Loucy (cell line): ENCODE results near the gene AIDA.

Source experiments
- H2AFZ ChIP-seq: fragments of 200-600 bp; sonication (generic); 2 replicates; pipeline ENCODE4 v1.6.0; 2016; ENCODE audit warnings: antibody characterized with exemption, mild to moderate bottlenecking, low read length, moderate library complexity
- H3F3A ChIP-seq: fragments of 200-600 bp; 2 replicates; pipeline ENCODE4 v1.6.0; 2016; ENCODE audit warnings: antibody characterized with exemption, low read depth, mild to moderate bottlenecking
- H3K27me3 ChIP-seq: fragments of 200-600 bp; sonication (generic); 2 replicates; pipeline ENCODE4 v1.6.1; 2014; ENCODE audit warnings: low read length, mild to moderate bottlenecking; ENCODE audit not compliant: insufficient read depth, poor library complexity, severe bottlenecking
- H3K36me3 ChIP-seq: fragments of 200-600 bp; sonication (generic); 2 replicates; pipeline ENCODE4 v1.6.1; 2016; ENCODE audit warnings: low read length; ENCODE audit not compliant: insufficient read depth
- H3K4me1 ChIP-seq: fragments of 200-600 bp; sonication (generic); 2 replicates; pipeline ENCODE4 v1.5.1; 2014; ENCODE audit warnings: low read length, mild to moderate bottlenecking; ENCODE audit not compliant: insufficient read depth, poor library complexity, severe bottlenecking
- H3K4me2 ChIP-seq: fragments of 200-600 bp; sonication (generic); 2 replicates; pipeline ENCODE4 v1.6.0; 2014; ENCODE audit warnings: antibody characterized with exemption, low read length, low read depth, mild to moderate bottlenecking; ENCODE audit not compliant: poor library complexity, severe bottlenecking
- H3K4me3 ChIP-seq: fragments of 200-600 bp; sonication (generic); 2 replicates; pipeline ENCODE4 v1.5.1; 2014; ENCODE audit warnings: low read length, mild to moderate bottlenecking, mixed read lengths; ENCODE audit not compliant: poor library complexity, severe bottlenecking
- H3K79me2 ChIP-seq: fragments of 200-600 bp; sonication (generic); 2 replicates; pipeline ENCODE4 v1.6.1; 2014; ENCODE audit warnings: low read length; ENCODE audit not compliant: insufficient read depth
- H3K9ac ChIP-seq: fragments of 200-600 bp; sonication (generic); 2 replicates; pipeline ENCODE4 v1.6.0; 2014; ENCODE audit warnings: mild to moderate bottlenecking, low read depth, low read length, moderate library complexity; ENCODE audit not compliant: poor library complexity, severe bottlenecking
- H3K9me2 ChIP-seq: fragments of 200-600 bp; sonication (generic); replicated peaks from 2 replicates; pipeline ENCODE4 v1.6.1; 2016; ENCODE audit warnings: low read depth, low read length, mixed read lengths
- H3K9me3 ChIP-seq: fragments of 200-600 bp; sonication (generic); 2 replicates; pipeline ENCODE4 v1.6.1; 2014; ENCODE audit warnings: mild to moderate bottlenecking, antibody characterized with exemption, low read length, low read depth; ENCODE audit not compliant: insufficient read depth
- H4K20me1 ChIP-seq: fragments of 200-600 bp; sonication (generic); 2 replicates; pipeline ENCODE4 v1.6.0; 2014; ENCODE audit warnings: antibody characterized with exemption, low read length, mild to moderate bottlenecking; ENCODE audit not compliant: insufficient read depth, poor library complexity, severe bottlenecking
- CTCF ChIP-seq: fragments of 200-600 bp; sonication (generic); conservative IDR thresholded peaks from 2 replicates; pipeline ENCODE4 v1.5.1; 2014; ENCODE audit warnings: mild to moderate bottlenecking, antibody characterized with exemption, low read length
- EZH2phosphoT487 ChIP-seq: fragments of 200-600 bp; IDR thresholded peaks from 2 replicates; pipeline ENCODE4 v1.6.1; 2018; ENCODE audit warnings: antibody characterized with exemption, mild to moderate bottlenecking, moderate library complexity, borderline replicate concordance

Gene AIDA

GRCh38 chr1:222629921-222630535, 82.3 kb downstream of the AIDA start:
- Histone ChIP-seq H3K4me3 (no peak overlapping the region), H3K9me2 (no peaks in the 10 kb centered on the region), H3K79me2 (no peaks in the 10 kb centered on the region), H3K27me3 (no peaks in the 10 kb centered on the region), H2AFZ (no peak overlapping the region), H3K36me3 (peaks cover 33% of the 10 kb centered on the region; the same call in 1 of the 2 replicates), H4K20me1 (no peaks in the 10 kb centered on the region), H3F3A (no peaks in the 10 kb centered on the region), H3K4me2 (no peak overlapping the region), H3K9me3 (no peaks in the 10 kb centered on the region), H3K4me1 (no peaks in the 10 kb centered on the region), H3K9ac (no peak overlapping the region)
- TF ChIP-seq CTCF: no peak
- no peak for TF ChIP-seq EZH2phosphoT487

GRCh38 chr1:222627232-222627631, 85.1 kb downstream of the AIDA start:
- peaks cover 26% of the 10 kb centered on the region; the same call in 1 of the 2 replicates for H3K36me3 ChIP-seq
- no peaks in the 10 kb centered on the region for H3K79me2 ChIP-seq
- no peaks in the 10 kb centered on the region for H3K9me2 ChIP-seq
- H3K9ac ChIP-seq: no peak overlapping the region
- H3K9me3 ChIP-seq: no peaks in the 10 kb centered on the region
- TF ChIP-seq CTCF (no peak), EZH2phosphoT487 (no peak)
- no peak overlapping the region for H3K4me2 ChIP-seq
- no peaks in the 10 kb centered on the region for H3F3A ChIP-seq
- no peak overlapping the region for H2AFZ ChIP-seq
- no peak overlapping the region for H3K4me3 ChIP-seq
- H4K20me1 ChIP-seq: no peaks in the 10 kb centered on the region
- no peaks in the 10 kb centered on the region for H3K27me3 ChIP-seq
- peaks cover 4% of the 10 kb centered on the region for H3K4me1 ChIP-seq

- peaks cover 9% of the 10 kb centered on the region for H3K79me2 ChIP-seq
- no peaks in the 10 kb centered on the region for H3F3A ChIP-seq
- TF ChIP-seq CTCF: no peak
- no peak for TF ChIP-seq EZH2phosphoT487
- H3K4me2 ChIP-seq: no peak overlapping the region
- no peak overlapping the region for H3K9ac ChIP-seq
- H3K4me3 ChIP-seq: no peak overlapping the region
- no peaks in the 10 kb centered on the region for H3K27me3 ChIP-seq
- H3K36me3 ChIP-seq: peaks cover 26% of the 10 kb centered on the region; the same call in 1 of the 2 replicates
- H3K9me2 ChIP-seq: no peaks in the 10 kb centered on the region
- no peaks in the 10 kb centered on the region for H3K9me3 ChIP-seq
- H4K20me1 ChIP-seq: peaks cover 9% of the 10 kb centered on the region
- peaks cover 27% of the 10 kb centered on the region for H3K4me1 ChIP-seq
- no peak overlapping the region for H2AFZ ChIP-seq
Measured at GRCh38 chr1:222624214-222624613, 88.1 kb downstream of the AIDA start.
